Measurements from ENCODE around the gene ACAD9.
"Not testable (repeated sequence)": the region's sequence is repeated elsewhere in the genome, so short reads cannot be mapped to it uniquely, and the experiment has no call there.

ACAD9 gene

GRCh38 chr3:128895843-128896697 lies 16.6 kb downstream of the ACAD9 start:
- no peak for ATAC-seq

- ATAC-seq, result no peak
These were observed 23.0 kb downstream of the ACAD9 start for GRCh38 chr3:128902426-128902825.

GRCh38 chr3:128903501-128903900 lies 24.1 kb downstream of the ACAD9 start:
- ATAC-seq, result no peak

GRCh38 chr3:128906031-128906803 lies 26.8 kb downstream of the ACAD9 start:
- ATAC-seq, result no peak

GRCh38 chr3:128906804-128907525 lies 27.5 kb downstream of the ACAD9 start:
- no peak for ATAC-seq

- ATAC-seq, result no peak
These were observed 28.5 kb downstream of the ACAD9 start for GRCh38 chr3:128907706-128908445.

GRCh38 chr3:128908951-128909350 lies 29.5 kb downstream of the ACAD9 start:
- ATAC-seq, result no peak

- ATAC-seq, result no peak
These were observed 30.6 kb downstream of the ACAD9 start for GRCh38 chr3:128910006-128910405.

- ATAC-seq, result no peak
These were observed 32.5 kb downstream of the ACAD9 start for GRCh38 chr3:128911911-128912310.

- no peak for ATAC-seq
These were observed 35.7 kb downstream of the ACAD9 start for GRCh38 chr3:128914966-128915645.

- no peak for ATAC-seq
These were observed 37.9 kb downstream of the ACAD9 start for GRCh38 chr3:128917291-128917690.

GRCh38 chr3:128919988-128920387 lies 40.6 kb downstream of the ACAD9 start:
- ATAC-seq, result no peak

GRCh38 chr3:128922804-128923459 lies 43.5 kb downstream of the ACAD9 start:
- peak; percentile 71 to 81 for ATAC-seq

GRCh38 chr3:128923576-128923975 lies 44.2 kb downstream of the ACAD9 start:
- peak in 1 of 2 donors; percentile 36 for ATAC-seq

GRCh38 chr3:128923986-128924385 lies 44.6 kb downstream of the ACAD9 start:
- not testable (repeated sequence) for ATAC-seq

- ATAC-seq, result no peak
These were observed 49.9 kb downstream of the ACAD9 start for GRCh38 chr3:128929364-128929763.

GRCh38 chr3:128931046-128931445 lies 51.6 kb downstream of the ACAD9 start:
- no peak for ATAC-seq

GRCh38 chr3:128932516-128933212 lies 53.2 kb downstream of the ACAD9 start:
- ATAC-seq, result no peak

- no peak for ATAC-seq
These were observed 53.9 kb downstream of the ACAD9 start for GRCh38 chr3:128933213-128933921.

GRCh38 chr3:128933922-128934253 lies 54.5 kb downstream of the ACAD9 start:
- ATAC-seq, result no peak
